Osteoblast (primary cell): Measurements from ENCODE around the gene SCTR. TPM values are rescaled to one million over a fixed set of nuclear protein-coding genes. Genes with fewer than 3 reads are reported as not detected.

Experiments
- DNase-seq: peaks from one replicate; pipeline ENCODE4 v3.0.0; 2011; ENCODE audit warnings: low spot score, mixed read lengths; ENCODE audit not compliant: insufficient read length; ENCODE audit errors: missing footprints
- H2AFZ ChIP-seq: 2 replicates; pipeline ENCODE4 v1.6.0; 2011; ENCODE audit warnings: mild to moderate bottlenecking, low read length
- H3K27ac ChIP-seq: 2 replicates; pipeline ENCODE4 v1.5.1; 2011; ENCODE audit warnings: mild to moderate bottlenecking, low read depth, low read length, moderate library complexity
- H3K27me3 ChIP-seq: 2 replicates; pipeline ENCODE4 v1.6.0; 2012; ENCODE audit warnings: mild to moderate bottlenecking, control low read depth, inconsistent platforms, low read length, moderate library complexity; ENCODE audit not compliant: insufficient read depth
- H3K36me3 ChIP-seq: 2 replicates; pipeline ENCODE4 v1.5.1; 2011; ENCODE audit warnings: mild to moderate bottlenecking, low read length, control low read depth, moderate library complexity; ENCODE audit not compliant: insufficient read depth
- H3K4me1 ChIP-seq: 2 replicates; pipeline ENCODE4 v1.5.1; 2011; ENCODE audit warnings: mild to moderate bottlenecking, low read length, control low read depth, moderate library complexity; ENCODE audit not compliant: insufficient read depth
- H3K4me2 ChIP-seq: 2 replicates; pipeline ENCODE4 v1.6.0; 2011; ENCODE audit warnings: mild to moderate bottlenecking, low read length; ENCODE audit not compliant: insufficient read depth
- H3K4me3 ChIP-seq: fragments of 200-600 bp; sonication (generic); 3 replicates; pipeline ENCODE4 v1.5.1; 2012; ENCODE audit warnings: mild to moderate bottlenecking, low read length, inconsistent platforms; ENCODE audit not compliant: insufficient read depth
- H3K79me2 ChIP-seq: 2 replicates; pipeline ENCODE4 v1.6.0; 2012; ENCODE audit warnings: mild to moderate bottlenecking, low read length, control low read depth, inconsistent platforms; ENCODE audit not compliant: insufficient read depth
- H3K9me3 ChIP-seq: 2 replicates; pipeline ENCODE4 v1.5.1; 2011; ENCODE audit warnings: low read depth, low read length, control low read depth
- H4K20me1 ChIP-seq: 2 replicates; pipeline ENCODE4 v1.6.0; 2012; ENCODE audit warnings: mild to moderate bottlenecking, low read length, control low read depth; ENCODE audit not compliant: insufficient read depth
- total RNA-seq: library from RNA; depleted of rRNA; stranded (reverse); fragments of >200 nt; gene quantifications from 2 replicates; pipeline ENCODE4 v1.2.3, GENCODE V29; 2012
- TF ChIP-seq, protein P1 (sequence below): IDR thresholded peaks from 2 replicates; pipeline ENCODE4 v1.5.1; 2011; ENCODE audit warnings: mild to moderate bottlenecking, low read depth, low read length, moderate library complexity; ENCODE audit errors: extremely low read depth

The SCTR gene
- total RNA-seq, 1 donor: not detected

DNA sequence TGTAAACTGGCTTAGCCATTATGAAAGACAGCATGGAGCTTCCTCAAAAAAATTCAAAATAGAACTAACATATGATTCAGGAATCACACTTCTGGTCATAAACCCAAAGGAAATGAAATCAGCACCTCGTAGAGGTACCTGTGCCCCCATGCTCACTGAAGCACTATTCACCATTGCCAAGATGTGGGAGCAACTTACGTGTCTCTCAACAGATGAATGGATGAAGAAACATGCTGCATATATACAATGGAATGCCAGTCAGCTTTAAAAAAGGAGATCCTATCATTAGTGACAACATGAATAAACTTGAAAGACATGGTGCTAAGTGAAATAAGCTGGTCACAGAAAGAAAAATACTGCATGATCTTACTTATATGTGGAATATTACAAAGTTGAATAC, 8.2 kb downstream of the SCTR start:
- no peaks in the 10 kb centered on the region for H3K36me3 ChIP-seq

DNA sequence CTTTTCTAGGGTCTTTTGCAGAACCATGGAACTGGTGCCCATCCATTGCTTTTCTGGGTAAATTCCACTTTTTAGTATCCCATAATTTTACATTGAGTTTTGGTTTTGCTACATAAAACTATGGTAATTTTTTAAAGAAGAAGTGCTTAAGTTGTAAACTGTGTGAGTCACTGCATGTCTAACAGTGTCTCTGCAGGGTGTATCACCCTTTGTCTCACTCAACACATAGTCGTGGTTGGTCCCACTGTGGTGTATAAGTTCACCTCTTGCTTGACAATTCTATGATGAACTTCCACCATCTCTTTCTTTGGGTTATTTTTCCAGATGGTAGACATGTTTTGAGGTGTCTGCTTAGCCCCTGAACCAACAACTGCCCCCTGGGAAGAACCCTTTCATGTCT, 10.5 kb downstream of the SCTR start:
- no peaks in the 10 kb centered on the region for H3K79me2 ChIP-seq
- TF ChIP-seq, protein P1, sequence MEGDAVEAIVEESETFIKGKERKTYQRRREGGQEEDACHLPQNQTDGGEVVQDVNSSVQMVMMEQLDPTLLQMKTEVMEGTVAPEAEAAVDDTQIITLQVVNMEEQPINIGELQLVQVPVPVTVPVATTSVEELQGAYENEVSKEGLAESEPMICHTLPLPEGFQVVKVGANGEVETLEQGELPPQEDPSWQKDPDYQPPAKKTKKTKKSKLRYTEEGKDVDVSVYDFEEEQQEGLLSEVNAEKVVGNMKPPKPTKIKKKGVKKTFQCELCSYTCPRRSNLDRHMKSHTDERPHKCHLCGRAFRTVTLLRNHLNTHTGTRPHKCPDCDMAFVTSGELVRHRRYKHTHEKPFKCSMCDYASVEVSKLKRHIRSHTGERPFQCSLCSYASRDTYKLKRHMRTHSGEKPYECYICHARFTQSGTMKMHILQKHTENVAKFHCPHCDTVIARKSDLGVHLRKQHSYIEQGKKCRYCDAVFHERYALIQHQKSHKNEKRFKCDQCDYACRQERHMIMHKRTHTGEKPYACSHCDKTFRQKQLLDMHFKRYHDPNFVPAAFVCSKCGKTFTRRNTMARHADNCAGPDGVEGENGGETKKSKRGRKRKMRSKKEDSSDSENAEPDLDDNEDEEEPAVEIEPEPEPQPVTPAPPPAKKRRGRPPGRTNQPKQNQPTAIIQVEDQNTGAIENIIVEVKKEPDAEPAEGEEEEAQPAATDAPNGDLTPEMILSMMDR: no peak
- no peaks in the 10 kb centered on the region for H3K9me3 ChIP-seq
- H3K27ac ChIP-seq: no peak overlapping the region
- no peaks in the 10 kb centered on the region for H4K20me1 ChIP-seq
- DNase-seq: no peak
- H3K4me1 ChIP-seq: no peaks in the 10 kb centered on the region
- H2AFZ ChIP-seq: no peak overlapping the region
- no peaks in the 10 kb centered on the region for H3K27me3 ChIP-seq
- no peak overlapping the region for H3K4me2 ChIP-seq
- H3K36me3 ChIP-seq: no peaks in the 10 kb centered on the region
- H3K4me3 ChIP-seq: no peak overlapping the region

More for the DNA sequence above, 8.2 kb downstream of the SCTR start:
- TF ChIP-seq, protein P1: no peak
- Histone ChIP-seq H3K27ac (no peak overlapping the region), H3K9me3 (no peaks in the 10 kb centered on the region), H3K79me2 (no peaks in the 10 kb centered on the region), H2AFZ (no peak overlapping the region), H3K4me1 (no peaks in the 10 kb centered on the region), H4K20me1 (no peaks in the 10 kb centered on the region), H3K27me3 (no peaks in the 10 kb centered on the region), H3K4me3 (no peak overlapping the region), H3K4me2 (no peak overlapping the region)
- no peak for DNase-seq

DNA sequence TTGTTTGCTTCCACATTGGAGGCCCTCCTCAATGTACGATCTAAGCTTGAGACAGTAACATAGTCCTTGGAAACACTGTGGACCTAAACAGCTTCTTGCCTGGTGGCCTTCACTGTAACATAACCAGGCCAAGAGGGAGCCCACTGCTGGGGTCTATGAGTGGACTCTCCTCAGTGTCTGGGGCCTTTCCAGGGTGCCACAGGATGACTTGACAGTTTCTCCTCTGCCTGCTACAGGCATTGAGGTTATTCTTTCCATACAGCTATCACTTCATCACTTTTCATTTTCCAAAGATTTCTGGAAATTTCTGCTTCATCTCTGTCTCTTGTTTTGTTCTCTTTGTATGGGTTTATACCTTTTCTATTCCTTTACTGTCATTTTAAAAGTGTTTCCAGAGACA, 11.3 kb downstream of the SCTR start:
- no peaks in the 10 kb centered on the region for H3K27me3 ChIP-seq
- no peaks in the 10 kb centered on the region for H3K9me3 ChIP-seq
- no peak overlapping the region for H3K27ac ChIP-seq
- no peaks in the 10 kb centered on the region for H3K79me2 ChIP-seq
- no peak overlapping the region for H2AFZ ChIP-seq
- no peaks in the 10 kb centered on the region for H3K4me1 ChIP-seq
- H3K4me2 ChIP-seq: no peak overlapping the region
- no peaks in the 10 kb centered on the region for H4K20me1 ChIP-seq
- H3K4me3 ChIP-seq: no peak overlapping the region
- TF ChIP-seq, protein P1: no peak
- no peaks in the 10 kb centered on the region for H3K36me3 ChIP-seq
- no peak for DNase-seq

DNA sequence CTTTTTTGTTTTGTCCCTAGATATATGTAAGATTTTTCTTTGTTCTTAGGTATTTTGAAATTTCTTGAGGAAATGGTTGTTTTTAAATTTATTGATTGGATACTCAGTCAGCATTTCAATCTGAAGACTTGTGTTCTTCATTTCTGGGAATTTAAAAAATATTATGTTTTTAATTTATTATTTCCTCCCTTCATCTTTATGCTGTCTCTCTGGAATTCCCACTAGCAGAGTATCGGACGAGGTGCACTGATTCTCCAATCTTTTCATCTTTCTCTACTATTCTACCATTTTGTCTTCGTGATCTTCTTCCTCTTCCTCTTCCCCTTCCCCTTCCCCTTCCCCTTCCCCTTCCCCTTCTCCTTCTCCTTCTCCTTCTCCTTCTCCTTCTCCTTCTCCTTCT, 12.3 kb downstream of the SCTR start:
- no peak overlapping the region for H3K4me2 ChIP-seq
- no peaks in the 10 kb centered on the region for H3K79me2 ChIP-seq
- no peaks in the 10 kb centered on the region for H3K36me3 ChIP-seq
- H4K20me1 ChIP-seq: no peaks in the 10 kb centered on the region
- no peak overlapping the region for H3K4me3 ChIP-seq
- no peak overlapping the region for H3K27ac ChIP-seq
- H3K27me3 ChIP-seq: no peaks in the 10 kb centered on the region
- TF ChIP-seq, protein P1: no peak
- no peaks in the 10 kb centered on the region for H3K9me3 ChIP-seq
- H3K4me1 ChIP-seq: no peaks in the 10 kb centered on the region
- no peak for DNase-seq
- H2AFZ ChIP-seq: no peak overlapping the region
